OCI-LY7 (cell line): ENCODE data around the gene ARHGEF10L. TPM values are rescaled to one million over a fixed set of nuclear protein-coding genes. Genes with fewer than 3 reads are reported as not detected.

Experiments used
- BruUV-seq: library from RNA; stranded (reverse); fragments of 400-500 nt; replicated peaks from 2 replicates; lab custom pipeline; 2021; lab: Mats Ljungman, UMichigan
- CTCF ChIA-PET: fragments of 300-600 bp; sonication (Branson Sonifier 250); formaldehyde crosslinking; loops from one replicate; lab custom pipeline; 2022; ENCODE audit warnings: antibody characterized with exemption; ENCODE audit not compliant: unreplicated experiment; lab: Charles Lee
- POLR2A ChIA-PET: fragments of 300-600 bp; sonication (Branson Sonifier 250); formaldehyde crosslinking; loops from one replicate; lab custom pipeline; 2022; ENCODE audit warnings: antibody characterized with exemption; lab: Charles Lee
- DNase-seq: peaks from one replicate; pipeline ENCODE4 v3.0.0-alpha.2; 2015; ENCODE audit warnings: low spot score
- H2AFZ ChIP-seq: fragments of 200-600 bp; sonication (generic), shearing (Covaris generic); 2 replicates; pipeline ENCODE4 v1.6.1; 2014; ENCODE audit warnings: mild to moderate bottlenecking, antibody characterized with exemption, low read length, moderate library complexity
- H3K27ac ChIP-seq: fragments of 200-600 bp; sonication (generic); 2 replicates; pipeline ENCODE4 v1.5.1; 2014; ENCODE audit warnings: mixed run types, low read depth, mild to moderate bottlenecking, moderate library complexity, low read length, inconsistent platforms; ENCODE audit not compliant: poor library complexity, severe bottlenecking
- H3K36me3 ChIP-seq: fragments of 200-600 bp; sonication (generic); 2 replicates; pipeline ENCODE4 v1.6.1; 2014; ENCODE audit warnings: mild to moderate bottlenecking, antibody characterized with exemption, low read length, moderate library complexity, mixed read lengths; ENCODE audit not compliant: insufficient read depth
- H3K4me1 ChIP-seq: fragments of 200-600 bp; sonication (generic); 2 replicates; pipeline ENCODE4 v1.5.1; 2014; ENCODE audit warnings: mild to moderate bottlenecking, low read length; ENCODE audit not compliant: insufficient read depth, poor library complexity, severe bottlenecking
- H3K4me2 ChIP-seq: fragments of 200-600 bp; sonication (generic); 2 replicates; pipeline ENCODE4 v1.6.1; 2014; ENCODE audit warnings: mild to moderate bottlenecking, low read length
- H3K4me3 ChIP-seq: fragments of 200-600 bp; sonication (generic); 2 replicates; pipeline ENCODE4 v1.5.1; 2014; ENCODE audit warnings: mild to moderate bottlenecking, low read depth, low read length; ENCODE audit not compliant: poor library complexity, severe bottlenecking
- H3K79me2 ChIP-seq: fragments of 200-600 bp; sonication (generic); 2 replicates; pipeline ENCODE4 v1.6.1; 2016; ENCODE audit warnings: low read depth, mild to moderate bottlenecking, low read length, moderate library complexity, mixed read lengths; ENCODE audit not compliant: insufficient read depth
- H3K9me2 ChIP-seq: fragments of 200-600 bp; sonication (generic); 2 replicates; pipeline ENCODE4 v1.6.1; 2016; ENCODE audit warnings: mild to moderate bottlenecking, low read length, mixed read lengths; ENCODE audit not compliant: insufficient read depth
- H3K9me3 ChIP-seq: fragments of 200-600 bp; sonication (generic); 2 replicates; pipeline ENCODE4 v1.6.1; 2014; ENCODE audit warnings: mild to moderate bottlenecking, mixed run types, low read length, mixed read lengths
- H4K20me1 ChIP-seq: fragments of 200-600 bp; sonication (generic); 2 replicates; pipeline ENCODE4 v1.6.1; 2014; ENCODE audit warnings: mild to moderate bottlenecking, antibody characterized with exemption, low read length, moderate library complexity, mixed read lengths; ENCODE audit not compliant: insufficient read depth
- EZH2phosphoT487 ChIP-seq: fragments of 200-600 bp; sonication (generic); IDR thresholded peaks from 2 replicates; pipeline ENCODE4 v1.6.1; 2018; ENCODE audit warnings: low read depth, borderline replicate concordance, mild to moderate bottlenecking, mixed run types, antibody characterized with exemption, low read length, moderate library complexity, mixed read lengths
- intact Hi-C: fragments of 100-400 bp; cut with micrococcal nuclease; formaldehyde crosslinking; loops from one replicate; pipeline ENCODE4 v1.10.0; 2022; ENCODE audit not compliant: unreplicated experiment
- total RNA-seq, 2 experiments: library from RNA; depleted of rRNA in 1 of 2; stranded (reverse); fragments of >200 nt in 1 of 2; shearing (Covaris generic) in 1 of 2; gene quantifications; 2 replicates each; pipeline ENCODE4 v1.2.3, GENCODE V29; 2014 to 2022
- TF ChIP-seq, protein P1 (sequence below): fragments of 200-600 bp; sonication (generic); conservative IDR thresholded peaks from 2 replicates; pipeline ENCODE4 v1.5.1; 2014; ENCODE audit warnings: mild to moderate bottlenecking, antibody characterized with exemption, low read length, moderate library complexity, mixed read lengths

ARHGEF10L gene
- total RNA-seq, 2 experiments from 2014 or later, result 2.4 TPM; not detected in 1

- no peaks in the 10 kb centered on the region for H3K9me3 ChIP-seq
- no peaks in the 10 kb centered on the region for H4K20me1 ChIP-seq
- no peaks in the 10 kb centered on the region for H3K9me2 ChIP-seq
- H3K36me3 ChIP-seq, result no peaks in the 10 kb centered on the region
- DNase-seq, result no peak
- intact Hi-C loops, result loop anchor here (1.0 to 2.0 kb wide), 2 partner anchors 106 to 113 kb away; no protein-coding TSS in a partner anchor
- ChIA-PET CTCF (interaction anchor here (0.5 to 1.8 kb wide), 3 partner anchors 10 to 121 kb away, joined by 4 to 5 read pairs (median 5); no protein-coding TSS in a partner anchor), POLR2A (interaction anchor here (0.6 kb wide), 1 partner anchor 33 kb away, joined by 3 read pairs; no protein-coding TSS in a partner anchor)
- TF ChIP-seq, protein P1, sequence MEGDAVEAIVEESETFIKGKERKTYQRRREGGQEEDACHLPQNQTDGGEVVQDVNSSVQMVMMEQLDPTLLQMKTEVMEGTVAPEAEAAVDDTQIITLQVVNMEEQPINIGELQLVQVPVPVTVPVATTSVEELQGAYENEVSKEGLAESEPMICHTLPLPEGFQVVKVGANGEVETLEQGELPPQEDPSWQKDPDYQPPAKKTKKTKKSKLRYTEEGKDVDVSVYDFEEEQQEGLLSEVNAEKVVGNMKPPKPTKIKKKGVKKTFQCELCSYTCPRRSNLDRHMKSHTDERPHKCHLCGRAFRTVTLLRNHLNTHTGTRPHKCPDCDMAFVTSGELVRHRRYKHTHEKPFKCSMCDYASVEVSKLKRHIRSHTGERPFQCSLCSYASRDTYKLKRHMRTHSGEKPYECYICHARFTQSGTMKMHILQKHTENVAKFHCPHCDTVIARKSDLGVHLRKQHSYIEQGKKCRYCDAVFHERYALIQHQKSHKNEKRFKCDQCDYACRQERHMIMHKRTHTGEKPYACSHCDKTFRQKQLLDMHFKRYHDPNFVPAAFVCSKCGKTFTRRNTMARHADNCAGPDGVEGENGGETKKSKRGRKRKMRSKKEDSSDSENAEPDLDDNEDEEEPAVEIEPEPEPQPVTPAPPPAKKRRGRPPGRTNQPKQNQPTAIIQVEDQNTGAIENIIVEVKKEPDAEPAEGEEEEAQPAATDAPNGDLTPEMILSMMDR, result no peak
- TF ChIP-seq EZH2phosphoT487, result no peak
- H3K27ac ChIP-seq, result no peak overlapping the region
- no peak overlapping the region for H3K4me2 ChIP-seq
- no TSS peak for BruUV-seq
- no peaks in the 10 kb centered on the region for H3K4me1 ChIP-seq
- H2AFZ ChIP-seq, result no peak overlapping the region
- no peaks in the 10 kb centered on the region for H3K79me2 ChIP-seq
- H3K4me3 ChIP-seq, result no peak overlapping the region
Measured at GRCh38 chr1:17607644-17608581, 68.4 kb downstream of the ARHGEF10L start.

GRCh38 chr1:17609529-17609928 is 70.0 kb downstream of the ARHGEF10L start:
- Histone ChIP-seq H4K20me1 (no peaks in the 10 kb centered on the region), H3K36me3 (no peaks in the 10 kb centered on the region), H3K4me3 (no peak overlapping the region), H3K4me2 (no peak overlapping the region), H2AFZ (no peak overlapping the region), H3K27ac (no peak overlapping the region), H3K9me2 (no peaks in the 10 kb centered on the region), H3K4me1 (no peaks in the 10 kb centered on the region), H3K79me2 (no peaks in the 10 kb centered on the region), H3K9me3 (no peaks in the 10 kb centered on the region)
- DNase-seq, result no peak
- ChIA-PET CTCF (no interaction called here), POLR2A (no interaction called here)
- intact Hi-C loops, result no loop called here
- no peak for TF ChIP-seq EZH2phosphoT487
- TF ChIP-seq, protein P1, result no peak
- no TSS peak for BruUV-seq

GRCh38 chr1:17610085-17610484 is 70.6 kb downstream of the ARHGEF10L start:
- H4K20me1 ChIP-seq, result no peaks in the 10 kb centered on the region
- no peak overlapping the region for H3K4me3 ChIP-seq
- no peak for DNase-seq
- H3K36me3 ChIP-seq, result no peaks in the 10 kb centered on the region
- no peaks in the 10 kb centered on the region for H3K4me1 ChIP-seq
- H3K4me2 ChIP-seq, result no peak overlapping the region
- ChIA-PET POLR2A (no interaction called here), CTCF (no interaction called here)
- H3K9me2 ChIP-seq, result no peaks in the 10 kb centered on the region
- no peak overlapping the region for H3K27ac ChIP-seq
- no peaks in the 10 kb centered on the region for H3K79me2 ChIP-seq
- H2AFZ ChIP-seq, result no peak overlapping the region
- H3K9me3 ChIP-seq, result no peaks in the 10 kb centered on the region
- TF ChIP-seq, protein P1, result no peak
- TF ChIP-seq EZH2phosphoT487, result no peak
- intact Hi-C loops, result no loop called here
- no TSS peak for BruUV-seq
